Sigmoid colon (tissue), 7 donors: ENCODE results near the gene PAK5. TPM values are rescaled to one million over a fixed set of nuclear protein-coding genes. Genes with fewer than 3 reads are reported as not detected.

ENCODE experiments used
- DNase-seq: peaks from one replicate; pipeline ENCODE4 v3.0.0-alpha.2; 2019
- H3K27ac ChIP-seq, 4 donors: fragments of 200-600 bp; sonication (generic); one replicate each; pipeline ENCODE4 v1.5.1; 2016 to 2019; ENCODE audit warnings: mild to moderate bottlenecking in 1 of 4
- H3K27me3 ChIP-seq, 3 donors: fragments of 200-600 bp; sonication (generic); one replicate each; pipeline ENCODE4 v1.5.1; 2019; ENCODE audit warnings: mild to moderate bottlenecking in 1 of 3
- H3K36me3 ChIP-seq, 4 donors: fragments of 200-600 bp; sonication (generic); one replicate each; pipeline ENCODE4 v1.5.1; 2016 to 2019
- H3K4me1 ChIP-seq, 4 donors: fragments of 200-600 bp; sonication (generic); one replicate each; pipeline ENCODE4 v1.5.1; 2017 to 2019
- H3K4me3 ChIP-seq, 4 donors: fragments of 200-600 bp; sonication (generic); one replicate each; pipeline ENCODE4 v1.5.1; 2017 to 2019; ENCODE audit warnings: mild to moderate bottlenecking in 2 of 4, moderate library complexity in 1 of 4
- H3K9me3 ChIP-seq, 4 donors: fragments of 200-600 bp in 3 of 4; sonication (generic) in 3 of 4; one replicate each; pipeline versions ENCODE4 v1.5.1 to v1.6.1; 2013 to 2019
- EP300 ChIP-seq, 4 donors: sonication (generic); formaldehyde crosslinking; IDR thresholded peaks; one replicate each; pipeline ENCODE4 v1.6.1; 2017; ENCODE audit warnings: antibody characterized with exemption in 4 of 4
- POLR2A ChIP-seq, 2 donors: fragments of 450-650 bp; IDR thresholded peaks; one replicate each; pipeline ENCODE4 v1.6.1; 2016; ENCODE audit warnings: antibody characterized with exemption in 2 of 2, mild to moderate bottlenecking in 2 of 2, moderate library complexity in 2 of 2
- POLR2AphosphoS5 ChIP-seq, 4 donors: sonication (generic); formaldehyde crosslinking; IDR thresholded peaks; one replicate each; pipeline ENCODE4 v1.6.1; 2017; ENCODE audit warnings: antibody characterized with exemption in 4 of 4
- WGBS, 2 donors: extraction: QIAGEN DNeasy Blood & Tissue Kit; methylation state at CpG; one replicate each; pipeline ENCODE4 v1.1.7; 2013; 5-methylcytosine and 5-hydroxymethylcytosine counted together
- intact Hi-C: fragments of 100-400 bp; cut with DNase I; formaldehyde crosslinking; loops from one replicate; pipeline ENCODE4 v1.15.1; 2023
- polyA plus RNA-seq, 3 donors: library from polyadenylated mRNA; stranded (reverse); fragments of 200-250 nt; gene quantifications; one replicate each; pipeline ENCODE4 v1.2.3, GENCODE V29; 2013
- total RNA-seq, 4 donors: library from RNA; depleted of rRNA; stranded (reverse); fragments of >200 nt; gene quantifications; one replicate each; pipeline ENCODE4 v1.1.0, GENCODE V29; 2016
- TF ChIP-seq, protein P1 (sequence below), 4 experiments: fragments of 450-650 bp in 3 of 4; fragments of 200-600 bp in 1 of 4; IDR thresholded peaks; one replicate each; pipeline ENCODE4 v1.5.1; 2016 to 2019; ENCODE audit warnings: antibody characterized with exemption in 4 of 4, mild to moderate bottlenecking in 3 of 4, moderate library complexity in 2 of 4
- donor health status: healthy with polysubstance abuse.
- donor health status: Bipolar disorder and iron deficiency.
- donor health status: healthy.

Gene PAK5
- total and polyA plus RNA-seq, 7 donors: 0.03 to 0.36 (median 0.16) TPM; not detected in 2

- no peak for TF ChIP-seq POLR2AphosphoS5 (IDR thresholded peaks at IDR 0.05)
- TF ChIP-seq POLR2A (IDR thresholded peaks at IDR 0.05): no peak
- TF ChIP-seq EP300 (IDR thresholded peaks at IDR 0.05): no peak
- TF ChIP-seq, protein P1, sequence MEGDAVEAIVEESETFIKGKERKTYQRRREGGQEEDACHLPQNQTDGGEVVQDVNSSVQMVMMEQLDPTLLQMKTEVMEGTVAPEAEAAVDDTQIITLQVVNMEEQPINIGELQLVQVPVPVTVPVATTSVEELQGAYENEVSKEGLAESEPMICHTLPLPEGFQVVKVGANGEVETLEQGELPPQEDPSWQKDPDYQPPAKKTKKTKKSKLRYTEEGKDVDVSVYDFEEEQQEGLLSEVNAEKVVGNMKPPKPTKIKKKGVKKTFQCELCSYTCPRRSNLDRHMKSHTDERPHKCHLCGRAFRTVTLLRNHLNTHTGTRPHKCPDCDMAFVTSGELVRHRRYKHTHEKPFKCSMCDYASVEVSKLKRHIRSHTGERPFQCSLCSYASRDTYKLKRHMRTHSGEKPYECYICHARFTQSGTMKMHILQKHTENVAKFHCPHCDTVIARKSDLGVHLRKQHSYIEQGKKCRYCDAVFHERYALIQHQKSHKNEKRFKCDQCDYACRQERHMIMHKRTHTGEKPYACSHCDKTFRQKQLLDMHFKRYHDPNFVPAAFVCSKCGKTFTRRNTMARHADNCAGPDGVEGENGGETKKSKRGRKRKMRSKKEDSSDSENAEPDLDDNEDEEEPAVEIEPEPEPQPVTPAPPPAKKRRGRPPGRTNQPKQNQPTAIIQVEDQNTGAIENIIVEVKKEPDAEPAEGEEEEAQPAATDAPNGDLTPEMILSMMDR (IDR thresholded peaks at IDR 0.05): no peak
- intact Hi-C loops: no loop called here
- WGBS, 2 donors: 57 to 72% methylated on average over 2 of the region's 2 CpGs
- Histone ChIP-seq H3K27ac (no peak overlapping the region), H3K27me3 (no peaks in the 10 kb centered on the region), H3K4me3 (no peak overlapping the region), H3K4me1 (no peaks in the 10 kb centered on the region), H3K9me3 (no peaks in the 10 kb centered on the region), H3K36me3 (no peaks in the 10 kb centered on the region)
- DNase-seq: no peak
Measured at GRCh38 chr20:9630554-9630953, 208.3 kb downstream of the PAK5 start.

DNA sequence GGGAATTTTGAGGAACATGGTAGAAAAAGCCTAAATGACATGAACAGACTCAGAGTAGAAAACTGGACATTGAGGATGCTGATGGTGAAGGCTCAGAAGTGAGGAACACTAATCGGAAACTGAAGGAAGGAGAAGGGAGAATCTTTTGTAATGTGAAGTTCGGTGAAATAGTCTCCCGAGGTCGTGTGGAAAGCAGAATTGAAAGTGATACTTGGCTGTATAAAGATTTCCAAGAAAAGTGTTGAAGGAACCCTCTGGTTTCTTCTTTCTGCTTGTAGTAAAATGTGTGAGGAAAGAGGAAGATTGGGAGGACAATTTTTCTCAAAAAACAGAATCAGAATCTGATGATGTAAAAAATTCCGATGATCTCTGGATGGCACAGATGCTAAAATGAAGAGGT, 209.0 kb downstream of the PAK5 start:
- Histone ChIP-seq H3K27ac (no peak overlapping the region), H3K4me3 (no peak overlapping the region), H3K4me1 (no peaks in the 10 kb centered on the region), H3K27me3 (no peaks in the 10 kb centered on the region), H3K36me3 (no peaks in the 10 kb centered on the region), H3K9me3 (no peaks in the 10 kb centered on the region)
- intact Hi-C loops: no loop called here
- no peak for DNase-seq
- WGBS, 2 donors: 80 to 84% methylated on average over 5 of the region's 5 CpGs
- TF ChIP-seq EP300 (IDR thresholded peaks at IDR 0.05): no peak
- no peak for TF ChIP-seq POLR2A (IDR thresholded peaks at IDR 0.05)
- no peak for TF ChIP-seq POLR2AphosphoS5 (IDR thresholded peaks at IDR 0.05)
- TF ChIP-seq, protein P1 (IDR thresholded peaks at IDR 0.05): no peak

- peaks cover 0 to 2% (median 0%) of the 10 kb centered on the region in 4 donors for H3K9me3 ChIP-seq
- no peaks in the 10 kb centered on the region for H3K4me1 ChIP-seq
- WGBS, 2 donors: 92 to 93% methylated on average over 2 of the region's 2 CpGs
- no peak for DNase-seq
- H3K27me3 ChIP-seq: no peaks in the 10 kb centered on the region
- no peak overlapping the region for H3K4me3 ChIP-seq
- intact Hi-C loops: no loop called here
- no peak overlapping the region for H3K27ac ChIP-seq
- TF ChIP-seq, protein P1 (IDR thresholded peaks at IDR 0.05): no peak
- TF ChIP-seq POLR2AphosphoS5 (IDR thresholded peaks at IDR 0.05): no peak
- TF ChIP-seq EP300 (IDR thresholded peaks at IDR 0.05): no peak
- no peak for TF ChIP-seq POLR2A (IDR thresholded peaks at IDR 0.05)
- no peaks in the 10 kb centered on the region for H3K36me3 ChIP-seq
Measured at GRCh38 chr20:9628589-9628988, 210.3 kb downstream of the PAK5 start.

GRCh38 chr20:9628141-9628540, 210.7 kb downstream of the PAK5 start:
- H3K27me3 ChIP-seq: no peaks in the 10 kb centered on the region

More at GRCh38 chr20:9628141-9628540, 210.7 kb downstream of the PAK5 start:
- DNase-seq: no peak
- Histone ChIP-seq H3K9me3 (peaks cover 0 to 2% (median under 1%) of the 10 kb centered on the region in 4 donors), H3K4me3 (no peak overlapping the region), H3K4me1 (no peaks in the 10 kb centered on the region), H3K36me3 (no peaks in the 10 kb centered on the region), H3K27ac (no peak overlapping the region)
- TF ChIP-seq POLR2A (IDR thresholded peaks at IDR 0.05) (no peak), POLR2AphosphoS5 (IDR thresholded peaks at IDR 0.05) (no peak), EP300 (IDR thresholded peaks at IDR 0.05) (no peak)
- TF ChIP-seq, protein P1 (IDR thresholded peaks at IDR 0.05): no peak
- intact Hi-C loops: no loop called here
